Sigmoid colon (tissue), 4 donors: ENCODE results near the gene ICAM4.

Experiments
- EP300 ChIP-seq, 4 donors: sonication (generic); formaldehyde crosslinking; IDR thresholded peaks; one replicate each; pipeline ENCODE4 v1.6.1; 2017; ENCODE audit warnings: antibody characterized with exemption in 4 of 4
- POLR2A ChIP-seq, 2 donors: fragments of 450-650 bp; IDR thresholded peaks; one replicate each; pipeline ENCODE4 v1.6.1; 2016; ENCODE audit warnings: antibody characterized with exemption in 2 of 2, mild to moderate bottlenecking in 2 of 2, moderate library complexity in 2 of 2
- POLR2AphosphoS5 ChIP-seq, 4 donors: sonication (generic); formaldehyde crosslinking; IDR thresholded peaks; one replicate each; pipeline ENCODE4 v1.6.1; 2017; ENCODE audit warnings: antibody characterized with exemption in 4 of 4
- TF ChIP-seq, protein P1 (sequence below), 4 experiments: fragments of 450-650 bp in 3 of 4; fragments of 200-600 bp in 1 of 4; IDR thresholded peaks; one replicate each; pipeline ENCODE4 v1.5.1; 2016 to 2019; ENCODE audit warnings: antibody characterized with exemption in 4 of 4, mild to moderate bottlenecking in 3 of 4, moderate library complexity in 2 of 4

DNA sequence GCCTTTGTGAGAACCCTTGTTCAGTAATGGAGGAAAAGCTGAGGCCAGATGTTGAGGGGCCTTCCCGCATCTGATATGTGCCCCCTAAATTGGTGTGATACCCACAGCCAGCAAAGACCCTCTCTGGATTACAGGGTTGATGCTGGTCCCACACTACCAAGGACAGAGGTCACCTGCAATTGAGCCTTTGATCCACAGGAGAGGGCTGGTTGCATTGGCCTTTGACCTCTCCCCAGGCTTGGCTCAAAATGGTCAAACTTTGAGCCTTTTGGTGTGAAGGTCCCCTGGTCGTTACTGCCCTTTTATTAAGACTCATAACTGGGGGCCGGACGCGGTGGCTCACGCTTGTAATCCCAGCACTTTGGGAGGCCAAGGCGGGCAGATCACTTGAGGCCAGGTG is 43.1 kb upstream of the ICAM4 start:
- TF ChIP-seq, protein P1, sequence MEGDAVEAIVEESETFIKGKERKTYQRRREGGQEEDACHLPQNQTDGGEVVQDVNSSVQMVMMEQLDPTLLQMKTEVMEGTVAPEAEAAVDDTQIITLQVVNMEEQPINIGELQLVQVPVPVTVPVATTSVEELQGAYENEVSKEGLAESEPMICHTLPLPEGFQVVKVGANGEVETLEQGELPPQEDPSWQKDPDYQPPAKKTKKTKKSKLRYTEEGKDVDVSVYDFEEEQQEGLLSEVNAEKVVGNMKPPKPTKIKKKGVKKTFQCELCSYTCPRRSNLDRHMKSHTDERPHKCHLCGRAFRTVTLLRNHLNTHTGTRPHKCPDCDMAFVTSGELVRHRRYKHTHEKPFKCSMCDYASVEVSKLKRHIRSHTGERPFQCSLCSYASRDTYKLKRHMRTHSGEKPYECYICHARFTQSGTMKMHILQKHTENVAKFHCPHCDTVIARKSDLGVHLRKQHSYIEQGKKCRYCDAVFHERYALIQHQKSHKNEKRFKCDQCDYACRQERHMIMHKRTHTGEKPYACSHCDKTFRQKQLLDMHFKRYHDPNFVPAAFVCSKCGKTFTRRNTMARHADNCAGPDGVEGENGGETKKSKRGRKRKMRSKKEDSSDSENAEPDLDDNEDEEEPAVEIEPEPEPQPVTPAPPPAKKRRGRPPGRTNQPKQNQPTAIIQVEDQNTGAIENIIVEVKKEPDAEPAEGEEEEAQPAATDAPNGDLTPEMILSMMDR (IDR thresholded peaks at IDR 0.05): no peak
- TF ChIP-seq POLR2A (IDR thresholded peaks at IDR 0.05) (no peak), POLR2AphosphoS5 (IDR thresholded peaks at IDR 0.05) (no peak), EP300 (IDR thresholded peaks at IDR 0.05) (no peak)
